Fibroblast of lung (primary cell): Measurements from ENCODE around the gene PODXL2. TPM values are rescaled to one million over a fixed set of nuclear protein-coding genes. Genes with fewer than 3 reads are reported as not detected.

ENCODE experiments used
- DNase-seq, 2 donors: peaks; one replicate each; pipeline versions ENCODE4 v3.0.0 to v3.0.0-alpha.2; 2010; ENCODE audit warnings: low read depth in 2 of 2
- H2AFZ ChIP-seq: 2 replicates; pipeline ENCODE4 v1.5.1; 2012; ENCODE audit warnings: low read length, control low read depth, inconsistent platforms
- H3K27ac ChIP-seq: 2 replicates; pipeline ENCODE4 v1.5.1; 2011; ENCODE audit warnings: low read length, control low read depth; ENCODE audit not compliant: insufficient read depth
- H3K27me3 ChIP-seq: 2 replicates; pipeline ENCODE4 v1.5.1; 2011; ENCODE audit warnings: mild to moderate bottlenecking, low read length; ENCODE audit not compliant: control insufficient read depth, insufficient read depth
- H3K36me3 ChIP-seq: 2 replicates; pipeline ENCODE4 v1.5.1; 2011; ENCODE audit warnings: low read length; ENCODE audit not compliant: control insufficient read depth, insufficient read depth
- H3K4me1 ChIP-seq: 2 replicates; pipeline ENCODE4 v1.5.1; 2011; ENCODE audit warnings: low read length; ENCODE audit not compliant: control insufficient read depth, insufficient read depth; ENCODE audit errors: extremely low read depth
- H3K4me2 ChIP-seq: 2 replicates; pipeline ENCODE4 v1.5.1; 2011; ENCODE audit warnings: low read length, control low read depth; ENCODE audit not compliant: insufficient read depth; ENCODE audit errors: extremely low read depth
- H3K4me3 ChIP-seq, 4 experiments: fragments of 200-600 bp in 1 of 4; sonication (generic) in 1 of 4; replicated peaks in 1 of 4; 2 replicates each; pipeline ENCODE4 v1.5.1; 2011 to 2016; ENCODE audit warnings: low read length in 4 of 4, low read depth in 3 of 4, mild to moderate bottlenecking in 3 of 4, control low read depth in 2 of 4, inconsistent platforms in 1 of 4, mixed read lengths in 1 of 4; ENCODE audit not compliant: insufficient read depth in 1 of 4; ENCODE audit errors: control extremely low read depth in 1 of 4
- H3K79me2 ChIP-seq: 2 replicates; pipeline ENCODE4 v1.5.1; 2012; ENCODE audit warnings: mild to moderate bottlenecking, low read length, inconsistent platforms; ENCODE audit not compliant: control insufficient read depth, insufficient read depth
- H3K9ac ChIP-seq: 2 replicates; pipeline ENCODE4 v1.5.1; 2011; ENCODE audit warnings: mild to moderate bottlenecking, low read length, control low read depth; ENCODE audit not compliant: insufficient read depth
- H3K9me3 ChIP-seq: 2 replicates; pipeline ENCODE4 v1.5.1; 2012; ENCODE audit warnings: low read depth, low read length; ENCODE audit not compliant: control insufficient read depth, insufficient read depth
- H4K20me1 ChIP-seq: 2 replicates; pipeline ENCODE4 v1.5.1; 2011; ENCODE audit warnings: low read length; ENCODE audit not compliant: control insufficient read depth, insufficient read depth; ENCODE audit errors: extremely low read depth
- CTCF ChIP-seq, 2 donors: IDR thresholded peaks in 1 of 2; conservative IDR thresholded peaks in 1 of 2; 1 replicate in 1 of 2; 2 replicates in 1 of 2; pipeline ENCODE4 v1.5.1; 2011 to 2012; ENCODE audit warnings: low read length in 2 of 2, control low read depth in 1 of 2, inconsistent platforms in 1 of 2, low read depth in 1 of 2, mild to moderate bottlenecking in 1 of 2
- EZH2 ChIP-seq: IDR thresholded peaks from 2 replicates; pipeline ENCODE4 v1.5.1; 2012; ENCODE audit warnings: low read length, control low read depth, mild to moderate bottlenecking; ENCODE audit errors: missing control alignments
- polyA plus RNA-seq, 2 donors: library from polyadenylated mRNA; depleted of rRNA in 1 of 2; stranded (reverse) in 1 of 2; unstranded in 1 of 2; fragments of >200 nt; gene quantifications; 2 replicates each; pipeline ENCODE4 v1.2.1, GENCODE V29; 2011 to 2012; ENCODE audit warnings: missing spikeins in 1 of 2
- total RNA-seq: library from RNA; depleted of rRNA; stranded (reverse); fragments of >200 nt; gene quantifications from 2 replicates; pipeline ENCODE4 v1.2.1, GENCODE V29; 2014

PODXL2 gene
- total and polyA plus RNA-seq, 2 donors (not counting 1 experiment from before 2014, with no cell fraction given): 0.50 to 0.98 TPM

- Histone ChIP-seq H3K4me2 (no peak overlapping the region), H2AFZ (no peak overlapping the region), H4K20me1 (no peaks in the 10 kb centered on the region), H3K36me3 (no peaks in the 10 kb centered on the region), H3K27ac (no peak overlapping the region), H3K27me3 (peaks cover 5% of the 10 kb centered on the region), H3K4me3 (no peak overlapping the region), H3K9ac (no peak overlapping the region), H3K4me1 (no peaks in the 10 kb centered on the region), H3K79me2 (no peaks in the 10 kb centered on the region), H3K9me3 (no peaks in the 10 kb centered on the region)
- TF ChIP-seq CTCF (conservative IDR thresholded peaks at IDR 0.05 in 1 of 2, IDR thresholded peaks at IDR 0.05 in 1 of 2; ENCODE audit: low read depth in 1 of 2, low read length in 2 of 2) (no peak), EZH2 (no peak)
- DNase-seq: no peak
These were observed 15.8 kb downstream of the PODXL2 start for GRCh38 chr3:127644641-127645370.

- no peaks in the 10 kb centered on the region for H3K4me1 ChIP-seq
- H3K36me3 ChIP-seq: no peaks in the 10 kb centered on the region
- no peak overlapping the region for H3K9ac ChIP-seq
- no peaks in the 10 kb centered on the region for H4K20me1 ChIP-seq
- no peaks in the 10 kb centered on the region for H3K9me3 ChIP-seq
- no peak for DNase-seq
- H3K4me2 ChIP-seq: no peak overlapping the region
- H3K4me3 ChIP-seq: no peak overlapping the region
- TF ChIP-seq EZH2: no peak
- no peak for TF ChIP-seq CTCF (conservative IDR thresholded peaks at IDR 0.05 in 1 of 2, IDR thresholded peaks at IDR 0.05 in 1 of 2; ENCODE audit: low read depth in 1 of 2, low read length in 2 of 2)
- H3K27ac ChIP-seq: no peak overlapping the region
- H2AFZ ChIP-seq: no peak overlapping the region
- peaks cover 5% of the 10 kb centered on the region for H3K27me3 ChIP-seq
- no peaks in the 10 kb centered on the region for H3K79me2 ChIP-seq
These were observed 16.5 kb downstream of the PODXL2 start for GRCh38 chr3:127645371-127646015.

- Histone ChIP-seq H3K79me2 (no peaks in the 10 kb centered on the region), H3K36me3 (no peaks in the 10 kb centered on the region), H3K9ac (no peak overlapping the region), H3K4me3 (no peak overlapping the region), H4K20me1 (no peaks in the 10 kb centered on the region), H2AFZ (no peak overlapping the region), H3K27ac (no peak overlapping the region), H3K27me3 (peaks cover 5% of the 10 kb centered on the region), H3K4me1 (no peaks in the 10 kb centered on the region), H3K9me3 (no peaks in the 10 kb centered on the region), H3K4me2 (no peak overlapping the region)
- DNase-seq: no peak
- TF ChIP-seq CTCF (conservative IDR thresholded peaks at IDR 0.05 in 1 of 2, IDR thresholded peaks at IDR 0.05 in 1 of 2; ENCODE audit: low read depth in 1 of 2, low read length in 2 of 2) (no peak), EZH2 (no peak)
These were observed 17.6 kb downstream of the PODXL2 start for GRCh38 chr3:127646501-127647046.
